HCT116 (cell line): ENCODE measurements around the gene CHST11. TPM values are rescaled to one million over a fixed set of nuclear protein-coding genes. Genes with fewer than 3 reads are reported as not detected.

Experiments
- CTCF ChIP-seq, 3 experiments: fragments of 200-600 bp in 1 of 3; sonication (generic) in 1 of 3; IDR thresholded peaks in 2 of 3; conservative IDR thresholded peaks in 1 of 3; 2 replicates each; pipeline ENCODE4 v1.5.1; 2012 to 2017; ENCODE audit warnings: low read depth in 2 of 3, low read length in 2 of 3, antibody characterized with exemption in 1 of 3, borderline replicate concordance in 1 of 3, control low read depth in 1 of 3, mild to moderate bottlenecking in 1 of 3, mixed read lengths in 1 of 3, mixed run types in 1 of 3, moderate library complexity in 1 of 3; ENCODE audit not compliant: insufficient read depth in 1 of 3
- EZH2 ChIP-seq: fragments of 200-600 bp; sonication (generic); IDR thresholded peaks from 2 replicates; pipeline ENCODE4 v1.6.1; 2017; ENCODE audit warnings: antibody characterized with exemption, mixed run types
- FOSL1 ChIP-seq: IDR thresholded peaks from 2 replicates; pipeline ENCODE4 v1.6.1; 2012; ENCODE audit warnings: low read depth
- MAX ChIP-seq: IDR thresholded peaks from 2 replicates; pipeline ENCODE4 v1.6.1; 2012
- REST ChIP-seq: IDR thresholded peaks from 2 replicates; pipeline ENCODE4 v1.6.1; 2012; ENCODE audit warnings: low read depth
- SRF ChIP-seq: IDR thresholded peaks from 2 replicates; pipeline ENCODE4 v1.6.1; 2012; ENCODE audit warnings: low read depth
- YY1 ChIP-seq: IDR thresholded peaks from 2 replicates; pipeline ENCODE4 v1.6.1; 2011; ENCODE audit warnings: low read length, low read depth, moderate library complexity, mild to moderate bottlenecking; ENCODE audit not compliant: insufficient replicate concordance; ENCODE audit errors: extremely low read depth
- total RNA-seq: library from RNA; stranded (reverse); gene quantifications from one replicate; pipeline ENCODE4 v1.2.1, GENCODE V29; 2021; ENCODE audit not compliant: unreplicated experiment

CHST11 gene
- total RNA-seq, 1 experiment from 2014 or later = 10.1 TPM

GRCh38 chr12:104657726-104658484 lies 201.2 kb downstream of the CHST11 start (continued):
- TF ChIP-seq FOSL1 = no peak
- no peak for TF ChIP-seq REST
- TF ChIP-seq MAX = no peak
- no peak for TF ChIP-seq SRF
- TF ChIP-seq YY1 = no peak
- no peak for TF ChIP-seq EZH2
- TF ChIP-seq CTCF (IDR thresholded peaks at IDR 0.05 in 2 of 3, conservative IDR thresholded peaks at IDR 0.05 in 1 of 3; ENCODE audit: borderline replicate concordance in 1 of 3, insufficient read depth in 1 of 3, low read depth in 2 of 3, low read length in 2 of 3) = no peak
